NCI-H2029 (cell line): ENCODE measurements around the gene SDK2.

Experiments
- DNase-seq: peaks from one replicate; lab custom pipeline; 2025; lab: John Stamatoyannopoulos, UW

SDK2 gene

GRCh38 chr17:73586921-73587602 lies 57.2 kb downstream of the SDK2 start:
- no peak for DNase-seq

GRCh38 chr17:73586275-73586832 lies 57.9 kb downstream of the SDK2 start:
- no peak for DNase-seq

- no peak for DNase-seq
Observed at GRCh38 chr17:73585583-73585982, 58.7 kb downstream of the SDK2 start.

- no peak for DNase-seq
Observed at GRCh38 chr17:73584987-73585386, 59.3 kb downstream of the SDK2 start.

- DNase-seq = no peak
Observed at GRCh38 chr17:73584049-73584448, 60.2 kb downstream of the SDK2 start.

- DNase-seq = no peak
Observed at GRCh38 chr17:73582821-73583220, 61.4 kb downstream of the SDK2 start.

GRCh38 chr17:73582359-73582758 lies 61.9 kb downstream of the SDK2 start:
- no peak for DNase-seq

- DNase-seq = no peak
Observed at GRCh38 chr17:73581379-73581778, 62.9 kb downstream of the SDK2 start.

- DNase-seq = no peak
Observed at GRCh38 chr17:73580073-73580710, 64.1 kb downstream of the SDK2 start.

- no peak for DNase-seq
Observed at GRCh38 chr17:73576556-73577098, 67.6 kb downstream of the SDK2 start.

- DNase-seq = no peak
Observed at GRCh38 chr17:73575470-73576221, 68.6 kb downstream of the SDK2 start.

- no peak for DNase-seq
Observed at GRCh38 chr17:73571511-73572130, 72.6 kb downstream of the SDK2 start.

- no peak for DNase-seq
Observed at GRCh38 chr17:73569762-73570319, 74.4 kb downstream of the SDK2 start.

GRCh38 chr17:73568934-73569333 lies 75.3 kb downstream of the SDK2 start:
- DNase-seq = no peak

GRCh38 chr17:73566905-73567782 lies 77.1 kb downstream of the SDK2 start:
- no peak for DNase-seq

GRCh38 chr17:73564843-73565242 lies 79.4 kb downstream of the SDK2 start:
- DNase-seq = no peak

GRCh38 chr17:73562896-73563295 lies 81.3 kb downstream of the SDK2 start:
- no peak for DNase-seq

- DNase-seq = no peak
Observed at GRCh38 chr17:73561111-73561510, 83.1 kb downstream of the SDK2 start.

GRCh38 chr17:73560661-73561060 lies 83.6 kb downstream of the SDK2 start:
- no peak for DNase-seq

- no peak for DNase-seq
Observed at GRCh38 chr17:73559532-73559931, 84.7 kb downstream of the SDK2 start.
